ENCODE results near the gene DCHS2. TPM values are rescaled to one million over a fixed set of nuclear protein-coding genes. Genes with fewer than 3 reads are reported as not detected.

DCHS2 gene
- total and polyA plus RNA-seq, 2 experiments from 2014 or later, result 0.12 to 1.7 TPM

- H3K27me3 ChIP-seq, result peaks cover 92% of the 10 kb centered on the region
- H3K27ac ChIP-seq, result no peak overlapping the region
- H3K9me2 ChIP-seq (replicated peaks; ENCODE audit: insufficient read depth), result no peaks in the 10 kb centered on the region
- H3K4me1 ChIP-seq (ENCODE audit: insufficient read depth), result peaks cover 14% of the 10 kb centered on the region
- H3K9me3 ChIP-seq (ENCODE audit: low read depth), result no peaks in the 10 kb centered on the region
- no peak for DNase-seq (ENCODE audit: low spot score)
- H3K79me2 ChIP-seq, result no peaks in the 10 kb centered on the region
- no peak overlapping the region for H3K4me2 ChIP-seq
- H3K4me3 ChIP-seq, result no peak overlapping the region
- no peaks in the 10 kb centered on the region for H3K36me3 ChIP-seq (replicated peaks; ENCODE audit: insufficient read depth, low read depth)
- TF ChIP-seq CTCF (IDR thresholded peaks at IDR 0.05; ENCODE audit: poor library complexity), result no peak
- no peak for TF ChIP-seq EZH2 (IDR thresholded peaks at IDR 0.05; ENCODE audit: borderline replicate concordance)
- no peak for TF ChIP-seq EZH2phosphoT487 (IDR thresholded peaks at IDR 0.05; ENCODE audit: low read depth, severe bottlenecking, unreplicated experiment)
- WGBS (ENCODE audit: low lambda C conversion rate, missing lambda C conversion rate), result 82% methylated on average over 4 of the region's 4 CpGs
- no peaks in the 10 kb centered on the region for H4K20me1 ChIP-seq (ENCODE audit: insufficient read depth, poor library complexity, severe bottlenecking)
- H2AFZ ChIP-seq, result no peak overlapping the region
These were observed 4.5 kb downstream of the DCHS2 start for GRCh38 chr4:154487145-154487544.

- Histone ChIP-seq H3K4me3 (no peak overlapping the region), H3K4me2 (no peak overlapping the region), H3K4me1 (ENCODE audit: insufficient read depth) (peaks cover 2% of the 10 kb centered on the region), H2AFZ (no peak overlapping the region), H3K27ac (no peak overlapping the region), H3K79me2 (no peaks in the 10 kb centered on the region), H4K20me1 (ENCODE audit: insufficient read depth, poor library complexity, severe bottlenecking) (no peaks in the 10 kb centered on the region), H3K36me3 (replicated peaks; ENCODE audit: insufficient read depth, low read depth) (no peaks in the 10 kb centered on the region), H3K27me3 (peaks cover 80% of the 10 kb centered on the region), H3K9me2 (replicated peaks; ENCODE audit: insufficient read depth) (no peaks in the 10 kb centered on the region), H3K9me3 (ENCODE audit: low read depth) (no peaks in the 10 kb centered on the region)
- no peak for DNase-seq (ENCODE audit: low spot score)
- no peak for TF ChIP-seq EZH2 (IDR thresholded peaks at IDR 0.05; ENCODE audit: borderline replicate concordance)
- no peak for TF ChIP-seq EZH2phosphoT487 (IDR thresholded peaks at IDR 0.05; ENCODE audit: low read depth, severe bottlenecking, unreplicated experiment)
- TF ChIP-seq CTCF (IDR thresholded peaks at IDR 0.05; ENCODE audit: poor library complexity), result no peak
- 59% methylated on average over 4 of the region's 4 CpGs for WGBS (ENCODE audit: low lambda C conversion rate, missing lambda C conversion rate)
These were observed 6.3 kb downstream of the DCHS2 start for GRCh38 chr4:154485127-154485773.

GRCh38 chr4:154478547-154478946 is 13.1 kb downstream of the DCHS2 start:
- H3K4me1 ChIP-seq (ENCODE audit: insufficient read depth), result no peaks in the 10 kb centered on the region
- WGBS (ENCODE audit: low lambda C conversion rate, missing lambda C conversion rate), result 93% methylated on average over 4 of the region's 4 CpGs
- H3K4me3 ChIP-seq, result no peak overlapping the region
- H3K27ac ChIP-seq, result no peak overlapping the region
- no peaks in the 10 kb centered on the region for H3K36me3 ChIP-seq (replicated peaks; ENCODE audit: insufficient read depth, low read depth)
- H3K27me3 ChIP-seq, result peaks cover 16% of the 10 kb centered on the region
- TF ChIP-seq EZH2 (IDR thresholded peaks at IDR 0.05; ENCODE audit: borderline replicate concordance) (no peak), CTCF (IDR thresholded peaks at IDR 0.05; ENCODE audit: poor library complexity) (no peak), EZH2phosphoT487 (IDR thresholded peaks at IDR 0.05; ENCODE audit: low read depth, severe bottlenecking, unreplicated experiment) (no peak)
- H3K79me2 ChIP-seq, result no peaks in the 10 kb centered on the region
- no peak overlapping the region for H2AFZ ChIP-seq
- no peak for DNase-seq (ENCODE audit: low spot score)
- H3K9me2 ChIP-seq (replicated peaks; ENCODE audit: insufficient read depth), result no peaks in the 10 kb centered on the region
- H3K4me2 ChIP-seq, result no peak overlapping the region
- no peaks in the 10 kb centered on the region for H4K20me1 ChIP-seq (ENCODE audit: insufficient read depth, poor library complexity, severe bottlenecking)
- no peaks in the 10 kb centered on the region for H3K9me3 ChIP-seq (ENCODE audit: low read depth)
